Renal pelvis (tissue), 4 donors: ENCODE measurements around the gene PIGM. TPM values are rescaled to one million over a fixed set of nuclear protein-coding genes. Genes with fewer than 3 reads are reported as not detected.

Source experiments
- DNase-seq: peaks from one replicate; pipeline ENCODE4 v3.0.0-alpha.2; 2013
- polyA plus RNA-seq, 3 donors: library from polyadenylated mRNA; unstranded; fragments of 120-200 nt; gene quantifications; one replicate each; pipeline ENCODE4 v1.2.1, GENCODE V29; 2013; ENCODE audit not compliant: insufficient read length in 3 of 3

PIGM gene
- polyA plus RNA-seq, 3 donors, result 9.6 to 14.0 (median 13.6) TPM

- DNase-seq, result no peak
These were observed 39.6 kb downstream of the PIGM start for GRCh38 chr1:159992161-159992560.

GRCh38 chr1:159991513-159991912 is 40.3 kb downstream of the PIGM start:
- no peak for DNase-seq

- no peak for DNase-seq
These were observed 41.8 kb downstream of the PIGM start for GRCh38 chr1:159990005-159990404.

- DNase-seq, result no peak
These were observed 42.2 kb downstream of the PIGM start for GRCh38 chr1:159989581-159989980.

GRCh38 chr1:159988006-159988405 is 43.8 kb downstream of the PIGM start:
- no peak for DNase-seq

GRCh38 chr1:159987186-159987585 is 44.6 kb downstream of the PIGM start:
- DNase-seq, result no peak

- DNase-seq, result no peak
These were observed 45.3 kb downstream of the PIGM start for GRCh38 chr1:159986531-159986930.

GRCh38 chr1:159986093-159986492 is 45.7 kb downstream of the PIGM start:
- no peak for DNase-seq

- DNase-seq, result no peak
These were observed 46.3 kb downstream of the PIGM start for GRCh38 chr1:159985473-159985872.

GRCh38 chr1:159983681-159984080 is 48.1 kb downstream of the PIGM start:
- DNase-seq, result no peak

- DNase-seq, result no peak
These were observed 49.5 kb downstream of the PIGM start for GRCh38 chr1:159982280-159982679.

- no peak for DNase-seq
These were observed 50.3 kb downstream of the PIGM start for GRCh38 chr1:159981351-159982055.

- DNase-seq, result no peak
These were observed 51.0 kb downstream of the PIGM start for GRCh38 chr1:159980786-159981185.

- no peak for DNase-seq
These were observed 51.7 kb downstream of the PIGM start for GRCh38 chr1:159980076-159980475.

- no peak for DNase-seq
These were observed 52.5 kb downstream of the PIGM start for GRCh38 chr1:159979257-159979656.

- DNase-seq, result no peak
These were observed 53.7 kb downstream of the PIGM start for GRCh38 chr1:159978107-159978398.

- DNase-seq, result no peak
These were observed 54.3 kb downstream of the PIGM start for GRCh38 chr1:159977364-159978106.

Other genes with a start within 250 kb of the PIGM start
- gene FCRL6, start 229.6 kb downstream of the PIGM start, polyA plus RNA-seq, result under 1 TPM; 0.33 to 0.67 (median 0.48) TPM
- 1 to 10 TPM in 1 of 3 donors, under 1 TPM in 2; 0.52 to 1.4 (median 0.61) TPM for gene SLAMF8, start 205.1 kb downstream of the PIGM start, polyA plus RNA-seq
- gene VSIG8, start 169.3 kb downstream of the PIGM start, polyA plus RNA-seq, result 1 to 10 TPM in 1 of 3 donors, under 1 TPM in 2; 0.43 to 2.6 (median 0.49) TPM
- 1 to 10 TPM; 3.7 to 4.7 (median 4.0) TPM for gene CFAP45, start 131.8 kb downstream of the PIGM start, polyA plus RNA-seq
- 100 to 1,000 TPM; 113 to 144 (median 131) TPM for gene TAGLN2, start 106.5 kb downstream of the PIGM start, polyA plus RNA-seq
- 10 to 100 TPM; 19.3 to 24.2 (median 19.5) TPM for gene IGSF9, start 86.4 kb downstream of the PIGM start, polyA plus RNA-seq
- gene SLAMF9, start 77.8 kb downstream of the PIGM start, polyA plus RNA-seq, result not detected
- gene KCNJ10, start 38.2 kb upstream of the PIGM start, polyA plus RNA-seq, result 10 to 100 TPM; 20.5 to 24.7 (median 22.3) TPM
- under 1 TPM; 0.09 to 0.15 (median 0.11) TPM for gene KCNJ9, start 49.5 kb upstream of the PIGM start, polyA plus RNA-seq
- 10 to 100 TPM; 35.0 to 40.0 (median 39.6) TPM for gene IGSF8, start 66.6 kb upstream of the PIGM start, polyA plus RNA-seq
- gene ATP1A2, start 83.8 kb upstream of the PIGM start, polyA plus RNA-seq, result 1 to 10 TPM; 4.5 to 5.1 (median 5.0) TPM
- under 1 TPM; 0.26 to 0.80 (median 0.30) TPM for gene ATP1A4, start 119.6 kb upstream of the PIGM start, polyA plus RNA-seq
- gene CASQ1, start 158.6 kb upstream of the PIGM start, polyA plus RNA-seq, result under 1 TPM; 0.30 to 0.99 (median 0.81) TPM
- 100 to 1,000 TPM in 2 of 3 donors, 10 to 100 TPM in 1; 96.6 to 114 (median 107) TPM for gene PEA15, start 173.4 kb upstream of the PIGM start, polyA plus RNA-seq
- gene DCAF8, start 230.6 kb upstream of the PIGM start, polyA plus RNA-seq, result 100 to 1,000 TPM; 194 to 279 (median 264) TPM